HK-2 (cell line): ENCODE results near the gene AHCYL1.
"Not testable (repeated sequence)": the region's sequence is repeated elsewhere in the genome, so short reads cannot be mapped to it uniquely, and the experiment has no call there.

ENCODE experiments used
- DNase-seq: peaks from one replicate; pipeline ENCODE4 v3.0.0-alpha.2; 2018; ENCODE audit not compliant: unreplicated experiment

The AHCYL1 gene

DNA sequence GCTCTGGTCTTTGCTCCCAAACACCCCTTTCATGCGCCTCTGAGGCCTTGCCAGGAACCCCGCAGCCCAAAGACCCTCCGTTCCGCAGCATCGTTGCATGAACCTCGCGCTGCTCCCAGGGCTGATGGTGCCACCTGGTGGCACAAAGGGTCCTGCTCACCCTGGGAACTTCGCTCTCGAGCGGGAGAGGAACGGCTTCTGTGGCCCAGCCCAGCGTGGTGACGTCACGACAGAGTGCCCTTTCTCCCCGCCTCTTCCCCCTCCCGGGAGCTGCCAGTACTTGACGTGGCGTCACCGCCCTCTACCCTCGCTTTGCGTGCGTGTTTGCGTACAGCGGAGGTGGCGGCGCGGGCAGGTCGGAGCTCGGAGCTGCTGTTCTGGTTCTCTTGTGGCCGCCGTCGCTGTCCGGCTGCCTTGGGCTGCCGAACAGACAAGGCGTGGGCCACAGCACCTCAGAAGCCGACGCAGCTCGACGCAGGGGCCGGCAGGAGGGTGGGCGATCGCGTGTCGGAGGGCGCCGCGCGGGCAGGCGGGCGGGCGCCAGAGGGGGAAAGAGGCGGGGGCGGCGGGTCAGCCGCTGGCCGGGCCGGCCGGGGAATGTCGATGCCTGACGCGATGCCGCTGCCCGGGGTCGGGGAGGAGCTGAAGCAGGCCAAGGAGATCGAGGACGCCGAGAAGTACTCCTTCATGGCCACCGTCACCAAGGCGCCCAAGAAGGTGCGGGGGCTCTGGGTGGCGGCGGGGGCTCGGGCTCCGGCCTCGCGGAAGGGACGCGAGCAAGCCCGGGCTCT lies at the start of gene AHCYL1:
Gene AHCYL1, plus strand, starts transcription at position 310 of the 791 bp plus-strand sequence. Its CDS starts 288 bp downstream, at position 598.
- peak; percentile 98 for DNase-seq

DNA sequence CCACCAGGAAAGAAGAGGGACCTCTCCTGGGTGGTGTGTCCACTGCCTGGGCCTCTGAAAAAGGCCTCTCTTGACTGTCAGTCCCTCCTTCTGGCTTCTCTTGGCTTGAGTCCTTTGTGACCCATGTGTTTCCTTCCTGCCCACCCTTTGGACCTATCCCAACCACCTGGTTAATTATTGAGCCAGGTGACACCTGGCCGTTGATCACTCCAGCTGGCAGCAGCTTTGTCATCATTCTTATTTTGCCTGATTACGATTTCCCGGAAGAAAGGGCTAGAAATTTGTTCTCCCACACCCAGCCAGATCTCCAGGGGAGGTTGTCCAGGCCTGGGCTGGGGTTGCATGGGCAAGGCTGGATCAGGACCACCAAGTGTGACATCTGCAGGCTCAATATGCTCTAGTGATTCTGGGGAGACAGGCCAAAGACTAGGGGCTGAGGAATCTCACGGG lies 49.1 kb upstream of the AHCYL1 start:
- peak; percentile 46 for DNase-seq

DNA sequence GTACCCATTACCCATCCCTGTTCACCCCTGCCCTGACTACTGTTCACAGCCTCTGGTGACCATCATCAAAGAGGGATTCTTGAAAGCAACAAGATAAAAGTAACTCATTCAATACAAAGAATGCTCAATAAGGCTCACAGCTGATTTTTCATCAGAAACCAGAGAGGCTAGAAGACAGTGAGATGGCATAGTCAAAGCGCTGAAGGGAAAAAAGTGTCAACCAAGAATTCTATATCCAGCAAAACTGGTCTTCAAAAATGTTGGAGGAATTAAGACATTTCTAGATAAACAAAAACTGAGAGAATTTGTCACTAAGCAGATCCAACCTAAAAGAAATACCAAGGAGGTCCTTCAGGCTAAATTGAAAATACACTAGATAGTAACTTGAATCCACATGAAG lies 46.8 kb upstream of the AHCYL1 start:
- no peak for DNase-seq

DNA sequence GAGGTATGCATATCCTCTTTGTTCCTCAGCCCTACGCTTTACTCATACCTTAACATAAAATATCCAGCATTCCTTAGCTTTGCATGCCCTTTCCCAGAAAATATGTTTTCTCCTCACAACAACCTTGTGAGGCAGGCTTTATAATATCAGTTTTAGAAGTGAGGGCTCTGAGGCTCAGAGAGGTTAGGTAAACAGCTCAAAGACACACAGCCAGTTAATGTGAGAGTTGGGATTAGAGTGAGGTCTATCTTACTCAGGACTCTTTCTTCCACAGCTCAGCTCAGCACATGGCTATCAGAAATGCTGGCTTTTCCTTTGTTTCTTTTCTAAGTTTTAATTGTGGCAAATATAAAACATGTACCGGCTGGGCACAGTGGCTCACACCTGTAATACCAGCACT lies 46.0 kb upstream of the AHCYL1 start:
- no peak for DNase-seq

DNA sequence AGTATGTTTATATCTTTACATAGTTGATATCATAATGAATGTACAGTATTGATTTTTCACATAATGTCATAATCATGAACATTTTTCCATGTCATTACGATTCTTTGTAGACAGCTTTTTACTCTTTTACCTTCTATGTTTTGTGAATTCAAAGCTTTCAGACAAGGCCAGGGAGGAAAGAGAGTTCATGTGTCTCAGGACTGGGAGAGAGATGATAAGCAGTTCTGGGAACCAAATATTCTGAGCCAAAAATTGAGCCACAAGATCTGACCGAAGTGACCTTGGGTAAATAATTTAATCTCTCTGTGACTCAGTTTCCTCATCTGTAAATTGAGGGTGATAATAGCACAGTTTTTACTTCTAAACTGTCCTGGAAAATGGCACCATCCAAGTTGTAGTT lies 42.1 kb upstream of the AHCYL1 start:
- no peak for DNase-seq

DNA sequence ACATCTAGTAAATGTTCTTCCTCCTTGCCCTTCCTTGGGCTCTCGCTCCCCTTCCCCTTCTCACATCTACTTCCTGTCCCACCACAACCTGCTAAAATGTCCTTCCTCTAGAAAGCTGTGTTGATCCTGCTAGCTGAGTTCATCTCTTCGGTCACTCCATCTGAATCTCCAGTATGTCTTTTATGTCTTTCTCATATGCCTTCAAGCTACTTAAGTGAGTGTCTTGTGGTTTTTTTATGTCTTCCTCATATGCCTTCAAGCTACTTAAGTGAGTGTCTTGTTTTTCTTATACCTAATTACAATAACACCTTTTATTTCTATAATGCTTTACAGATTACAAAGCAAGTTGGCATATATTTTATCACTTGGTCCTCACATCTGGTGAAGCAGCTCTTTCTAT lies 40.0 kb upstream of the AHCYL1 start:
- DNase-seq: no peak

DNA sequence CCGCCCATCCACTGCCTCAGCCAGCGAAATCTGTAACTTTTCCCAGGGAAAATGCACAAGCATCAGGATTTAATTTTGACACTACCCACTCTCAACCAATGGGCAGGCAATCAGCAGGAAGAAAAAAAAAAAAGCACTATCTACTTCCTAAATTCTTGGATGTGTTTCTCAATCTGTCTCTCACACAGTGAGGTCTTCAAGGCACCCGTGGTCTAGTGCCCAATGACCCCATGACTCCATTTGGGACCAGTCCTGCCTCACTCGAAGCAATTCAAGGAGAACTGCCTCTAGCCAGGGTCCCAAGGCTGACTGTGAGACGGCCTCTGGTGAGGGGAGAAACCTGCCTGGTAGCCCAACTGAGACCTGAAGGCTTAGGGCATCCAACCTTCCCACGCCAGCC lies 38.1 kb upstream of the AHCYL1 start:
- DNase-seq: no peak

DNA sequence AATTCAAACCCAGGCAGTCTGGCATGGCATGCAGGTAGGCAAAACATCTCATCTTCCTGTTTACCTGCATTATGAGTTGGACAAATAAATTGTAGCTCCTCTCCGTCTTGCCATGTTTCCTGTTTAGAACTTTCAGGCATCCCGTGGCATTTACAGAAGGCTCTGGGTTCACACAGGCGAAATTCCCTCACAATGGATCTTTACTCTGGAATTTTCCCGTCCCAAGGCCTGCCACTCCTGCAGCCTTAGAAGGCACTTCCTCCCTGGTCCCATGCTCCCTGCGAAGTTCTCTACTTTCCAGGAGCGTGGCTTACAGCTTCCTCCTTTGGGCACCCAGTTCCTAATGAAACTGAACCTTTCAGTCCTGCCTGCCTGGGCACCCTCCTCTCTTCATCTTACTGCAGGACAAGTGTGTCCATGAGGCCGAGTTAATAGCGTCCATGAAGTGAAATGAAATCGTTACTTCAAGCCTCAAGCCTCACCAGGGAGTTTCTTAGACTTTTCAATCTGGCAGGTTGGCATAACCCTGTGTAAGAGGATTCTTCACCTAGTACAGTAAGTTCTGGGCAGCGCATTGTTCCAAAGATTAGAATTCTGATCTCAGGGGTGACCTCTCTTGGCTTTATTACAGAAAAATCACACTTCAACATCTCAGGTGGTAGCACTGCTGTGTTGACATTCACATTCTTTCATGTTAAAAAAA lies 36.8 kb upstream of the AHCYL1 start:
- DNase-seq: no peak

DNA sequence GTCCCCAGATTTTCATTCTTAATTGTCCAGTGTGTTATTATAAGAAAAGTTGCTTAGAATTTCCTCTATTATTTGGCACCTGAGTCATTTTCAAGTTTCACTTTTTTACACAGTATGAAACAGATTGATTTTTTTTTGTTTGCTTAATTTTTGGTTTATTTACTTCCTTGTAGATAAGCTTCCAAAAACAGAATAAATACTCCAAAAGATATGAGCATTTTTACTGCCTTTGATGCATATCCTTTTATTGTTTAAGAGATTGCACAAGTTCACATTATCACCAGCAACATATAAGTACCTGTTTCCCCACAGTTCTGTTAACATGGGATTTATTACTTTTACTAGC lies 36.3 kb upstream of the AHCYL1 start:
- DNase-seq: no peak

DNA sequence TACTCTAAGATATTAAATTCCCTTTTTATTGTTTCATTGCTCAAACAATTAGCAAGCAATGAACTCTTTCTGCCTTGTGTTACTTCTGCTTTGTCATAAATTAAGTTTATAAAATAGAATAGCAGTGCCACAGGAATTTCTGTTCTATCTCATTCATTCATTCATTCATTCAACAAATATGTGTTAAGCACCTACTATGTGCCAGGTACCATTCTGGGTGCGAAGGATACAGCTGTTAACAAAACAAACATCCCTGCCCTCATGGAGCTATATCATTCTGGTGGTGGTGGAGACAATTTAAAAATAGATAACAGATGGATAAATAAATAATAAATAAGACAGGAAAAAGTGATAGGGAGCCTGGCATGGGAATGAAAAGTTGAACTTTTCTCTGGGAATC lies 34.5 kb upstream of the AHCYL1 start:
- DNase-seq: no peak

DNA sequence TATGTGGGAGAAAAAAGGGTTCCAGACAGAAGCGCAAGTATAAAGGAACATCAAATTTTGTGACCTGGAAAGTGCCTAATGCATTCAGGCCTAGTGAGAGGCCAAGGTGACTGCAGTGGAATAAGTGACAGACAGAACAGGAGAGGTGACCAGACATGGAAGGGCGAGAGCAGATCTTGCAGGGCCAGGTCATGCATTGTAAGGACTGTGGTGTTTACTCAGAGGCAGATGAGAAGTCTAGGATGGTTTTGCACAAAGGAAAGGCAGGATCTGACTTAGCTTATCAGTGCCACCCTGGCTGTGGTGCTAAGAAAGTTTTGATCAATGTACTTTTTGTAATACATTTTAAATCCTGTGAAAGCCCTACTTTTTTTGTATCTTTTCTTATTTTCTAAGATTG lies 34.1 kb upstream of the AHCYL1 start:
- DNase-seq: no peak

DNA sequence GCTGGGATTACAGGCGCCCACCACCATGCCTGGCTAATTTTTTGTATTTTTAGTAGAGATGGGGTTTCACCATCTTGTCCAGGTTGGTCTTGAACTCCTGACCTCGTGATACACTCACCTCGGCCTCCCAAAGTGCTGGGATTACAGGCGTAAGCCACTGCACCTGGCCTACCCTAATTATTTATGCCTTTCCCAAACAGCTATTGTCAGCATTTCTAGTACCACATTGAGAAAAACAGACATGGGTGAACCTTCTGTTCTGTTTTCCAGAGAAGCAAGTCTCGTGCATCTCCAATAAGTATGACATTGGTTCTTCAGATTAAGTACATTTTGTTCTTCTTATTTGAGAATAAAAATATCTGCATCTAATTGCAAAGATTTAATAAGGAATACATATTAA lies 33.1 kb upstream of the AHCYL1 start:
- not testable (repeated sequence) for DNase-seq

DNA sequence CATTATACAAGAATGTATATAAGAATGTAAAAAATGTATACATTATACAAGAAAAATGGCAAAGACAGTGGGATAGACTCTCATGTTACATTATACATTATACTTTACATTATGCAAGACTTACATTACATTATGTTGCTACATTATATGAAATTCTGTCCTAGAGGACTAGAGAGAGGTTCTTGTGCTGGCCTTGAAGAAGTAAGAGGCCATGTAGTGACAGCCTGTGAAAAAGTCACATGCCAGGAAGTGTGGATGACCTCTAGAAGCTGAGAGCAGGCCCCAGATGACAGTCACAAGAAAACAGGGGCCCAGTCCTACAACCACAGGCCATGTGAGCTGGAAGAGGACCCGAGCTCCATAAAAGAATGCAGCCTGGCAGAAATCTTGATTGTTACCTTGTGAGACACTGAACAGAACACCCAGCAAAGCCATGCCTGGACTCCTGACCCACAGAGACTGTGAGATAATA lies 30.5 kb upstream of the AHCYL1 start:
- DNase-seq: no peak

DNA sequence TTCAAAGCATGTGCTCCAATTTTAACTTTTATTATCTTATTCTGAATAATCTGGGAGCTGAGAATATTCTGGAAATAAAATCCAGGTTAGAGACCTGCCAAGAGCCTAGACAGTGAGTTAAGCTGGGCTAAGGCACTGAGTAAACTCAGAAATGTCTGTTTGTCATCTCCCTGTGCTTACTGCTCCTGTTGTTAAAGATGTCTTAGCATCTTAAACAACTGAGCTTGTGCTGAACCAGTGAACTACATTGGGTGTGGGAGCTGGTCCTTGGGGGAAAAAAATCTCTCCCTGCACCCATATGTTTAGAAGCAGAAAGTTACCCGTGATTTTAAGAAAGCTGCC lies 25.0 kb upstream of the AHCYL1 start:
- no peak for DNase-seq

DNA sequence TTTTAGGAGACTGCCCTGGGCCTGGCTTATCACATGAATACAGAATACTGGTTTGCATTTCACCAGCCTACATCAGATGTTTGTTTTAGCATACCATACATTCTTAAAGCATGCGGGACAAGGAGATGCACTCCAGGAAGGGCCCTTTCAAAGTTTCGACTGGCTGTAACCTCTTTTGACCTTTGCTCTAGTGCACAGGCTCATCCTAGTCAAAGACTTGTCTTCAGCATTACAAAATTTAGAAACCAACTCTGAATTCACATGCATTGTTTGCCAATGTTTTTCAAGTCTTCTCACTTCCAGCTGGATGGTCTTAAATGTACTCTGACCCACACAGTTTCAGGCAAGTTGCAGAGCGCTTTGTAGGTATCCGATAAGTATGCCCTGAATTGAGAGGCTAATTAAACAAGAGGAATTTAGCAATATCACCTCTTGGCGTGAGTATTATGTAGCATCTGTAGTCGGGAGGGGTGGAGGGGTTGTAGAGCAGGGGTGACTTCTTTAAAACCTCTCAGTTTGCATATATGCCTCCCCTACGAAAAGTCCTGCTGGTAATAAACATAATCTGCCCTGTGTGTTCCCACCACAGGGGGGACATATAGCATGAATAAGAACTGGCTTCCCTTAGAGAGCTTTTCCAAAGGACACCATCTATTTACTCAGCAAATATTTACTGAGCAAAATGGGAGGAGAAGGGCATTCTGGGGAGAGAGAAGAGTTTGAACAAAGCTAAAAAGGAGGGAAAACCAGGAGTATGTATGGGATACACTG lies 24.4 kb upstream of the AHCYL1 start:
- peak; percentile 44 for DNase-seq

DNA sequence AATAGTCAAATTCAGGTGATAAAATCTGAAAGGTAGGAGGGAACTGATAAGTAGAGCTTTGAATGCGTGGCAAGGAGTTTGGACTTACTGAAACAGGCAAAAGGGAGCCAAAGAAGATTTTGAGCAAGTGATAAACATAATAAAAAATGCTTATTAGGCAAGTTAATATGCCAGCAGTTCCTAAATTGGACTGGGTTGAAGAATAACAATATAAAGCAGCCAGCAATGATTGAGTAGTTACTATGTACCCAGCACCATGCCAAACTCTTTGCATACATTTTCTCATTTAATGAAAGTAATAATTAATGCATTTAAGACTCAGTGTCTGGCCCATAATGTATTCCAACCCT lies 23.8 kb upstream of the AHCYL1 start:
- no peak for DNase-seq

DNA sequence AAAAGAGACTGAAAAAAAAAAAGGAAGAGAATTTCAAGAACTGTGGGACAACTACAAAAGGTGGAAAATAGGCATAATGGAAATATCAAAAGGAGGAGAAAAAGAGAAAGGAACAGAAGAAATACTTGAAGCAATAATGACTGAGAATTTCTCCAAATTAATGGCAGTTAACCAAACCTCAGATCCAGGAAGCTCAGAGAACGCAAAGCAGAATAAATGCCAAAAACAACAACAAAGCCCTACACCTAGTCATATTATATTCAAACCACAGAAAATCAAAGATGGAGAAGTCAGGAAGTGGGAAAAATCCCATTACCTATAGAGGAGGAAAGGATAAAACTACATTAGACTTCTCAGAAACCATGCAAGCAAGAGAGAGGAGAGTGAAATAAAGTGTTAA lies 20.7 kb upstream of the AHCYL1 start:
- no peak for DNase-seq

DNA sequence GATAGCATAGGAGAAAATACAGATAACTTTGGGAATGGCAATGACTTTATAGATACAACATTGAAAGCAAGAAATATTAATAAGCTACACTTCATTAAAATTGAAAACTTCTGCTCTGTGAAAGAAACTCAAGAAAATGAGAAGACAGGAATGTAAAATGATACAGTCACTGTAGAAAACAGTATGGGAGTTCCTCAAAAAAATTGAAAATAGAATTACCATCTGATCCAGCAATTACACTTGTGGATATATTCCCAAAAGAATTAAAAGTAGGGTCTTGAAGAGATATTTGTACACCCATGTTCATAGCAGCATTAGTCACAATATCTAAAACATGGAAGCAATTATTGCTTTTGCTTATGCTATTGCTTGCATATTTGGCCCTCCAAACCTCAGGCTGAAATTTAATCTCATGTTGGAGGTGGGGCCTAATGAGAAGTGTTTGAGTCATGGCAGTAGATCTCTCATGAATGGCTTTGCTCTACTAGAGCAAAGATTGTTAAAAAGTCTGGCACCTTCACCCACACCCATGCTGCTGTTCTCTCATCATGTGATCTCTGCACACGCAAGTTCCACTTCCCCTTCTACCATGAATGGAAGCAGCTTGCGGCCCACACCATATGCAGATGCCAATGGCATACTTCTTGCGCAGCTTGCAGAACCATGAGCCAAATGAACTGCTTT lies 15.3 kb upstream of the AHCYL1 start:
- no peak for DNase-seq

DNA sequence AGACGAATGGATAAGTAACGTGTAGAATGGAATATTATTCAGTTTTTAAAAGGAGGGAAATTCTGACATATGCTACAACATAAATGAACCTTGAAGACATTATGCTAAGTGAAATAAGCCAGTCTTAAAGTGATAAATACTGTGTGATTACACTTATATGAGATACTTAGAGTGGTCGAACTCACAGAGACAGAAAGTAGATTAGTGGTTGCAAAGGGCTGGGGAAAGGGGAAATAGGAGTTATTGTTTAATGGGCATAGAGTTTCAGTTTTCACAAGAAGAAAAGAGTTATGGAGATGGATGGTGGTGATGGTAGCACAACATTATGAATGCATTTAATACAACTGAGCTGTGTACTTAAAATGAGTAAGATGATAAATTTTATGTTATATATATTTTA lies 14.7 kb upstream of the AHCYL1 start:
- DNase-seq: no peak

DNA sequence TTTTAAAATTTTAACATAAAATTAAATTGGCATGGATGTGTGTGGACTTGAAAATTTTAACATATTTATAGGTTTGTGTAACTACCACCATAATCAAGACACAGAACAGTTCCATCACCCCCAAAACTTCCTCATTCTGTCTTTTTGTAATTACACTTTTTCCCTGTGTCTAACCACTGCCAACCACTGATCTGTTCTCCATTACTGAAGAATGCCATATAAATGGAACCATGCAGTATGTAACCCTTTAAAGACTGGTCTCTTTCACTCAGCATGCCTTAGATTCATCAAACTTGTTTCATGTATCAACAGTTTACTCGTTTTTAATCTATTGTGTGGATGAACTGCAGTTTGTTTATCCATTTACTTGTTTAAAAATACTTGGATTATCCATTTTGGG lies 13.0 kb upstream of the AHCYL1 start:
- DNase-seq: no peak

DNA sequence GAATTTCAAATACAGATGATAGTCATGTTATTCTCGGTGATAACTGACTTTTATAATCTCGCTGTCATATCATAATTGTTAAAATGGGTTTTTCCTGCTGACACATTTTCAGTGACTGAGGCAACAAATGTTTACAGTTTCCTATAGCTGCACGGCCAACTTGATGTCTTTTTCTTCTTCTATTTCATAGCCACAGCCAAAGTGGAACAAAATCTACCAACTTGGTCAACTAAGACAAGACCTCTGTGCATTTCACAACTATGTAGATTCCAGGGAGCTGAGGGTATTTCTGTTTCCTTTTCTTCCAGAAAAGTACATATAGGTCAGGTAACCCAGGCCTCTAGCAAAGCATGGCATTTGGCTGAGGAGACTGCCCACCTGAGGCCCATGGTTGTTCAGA lies 10.4 kb upstream of the AHCYL1 start:
- DNase-seq: no peak

DNA sequence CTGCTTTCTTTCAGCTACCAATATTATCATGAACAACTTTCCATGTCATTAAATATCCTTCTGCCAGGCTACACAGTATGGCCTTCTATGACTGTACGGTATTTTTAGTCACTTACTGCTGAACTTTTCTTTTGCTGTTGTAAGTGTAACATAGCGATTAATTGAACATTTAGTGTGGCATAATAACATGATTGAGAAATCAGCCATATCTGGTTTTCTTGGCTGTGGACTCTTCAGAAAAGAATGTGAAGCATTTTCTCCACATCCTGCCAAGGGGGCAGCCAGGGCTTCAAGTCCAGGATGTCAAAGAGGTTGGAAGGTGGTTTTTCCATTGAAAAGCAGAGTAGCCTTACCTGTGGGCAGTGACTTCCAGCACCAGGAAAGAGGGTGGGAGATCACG lies 8.8 kb upstream of the AHCYL1 start:
- peak; percentile 50 for DNase-seq
